ENCODE data around the gene TNFRSF1B. TPM values are rescaled to one million over a fixed set of nuclear protein-coding genes. Genes with fewer than 3 reads are reported as not detected.

TNFRSF1B gene
- total RNA-seq, 1 experiment from 2014 or later, result 1.3 TPM

DNA sequence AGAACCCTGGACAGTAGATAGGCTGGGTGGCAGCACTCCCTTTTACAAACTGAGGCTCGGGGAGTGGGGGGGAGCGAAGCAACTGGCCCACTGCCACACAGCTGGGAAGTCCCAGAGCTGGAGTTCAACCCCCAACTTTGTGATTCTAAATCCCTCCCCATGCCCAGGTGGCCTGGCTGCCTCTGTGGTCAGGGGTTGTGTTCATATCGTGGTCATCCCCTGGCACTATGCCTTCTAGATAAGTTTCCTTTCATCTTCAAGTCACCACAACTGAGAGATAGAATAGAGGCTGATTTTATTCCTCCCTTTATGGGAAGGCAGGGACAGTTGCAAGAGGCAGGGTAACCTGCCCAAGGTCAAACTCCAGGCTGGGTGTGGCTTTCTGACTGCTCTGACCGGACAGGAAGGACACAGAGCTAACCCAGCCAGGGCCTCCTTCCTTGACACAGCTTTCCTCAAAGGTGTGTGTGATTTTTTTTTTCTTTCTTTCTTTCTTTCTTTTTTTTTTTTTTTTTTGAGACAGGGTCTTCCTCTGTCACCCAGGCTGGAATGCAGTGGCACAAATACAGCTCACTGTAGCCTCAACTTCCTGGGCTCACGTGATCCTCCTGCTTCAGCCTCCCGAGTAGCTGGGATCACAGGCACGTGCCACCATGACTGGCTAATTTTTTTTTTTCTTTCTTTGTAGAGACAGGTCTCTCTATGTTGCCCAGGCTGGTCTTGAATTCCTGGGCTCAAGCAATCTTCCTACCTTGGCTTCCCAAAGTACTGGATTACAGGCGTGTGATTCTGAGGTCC lies 18.4 kb upstream of the TNFRSF1B start:
- H3K27ac Mint-ChIP-seq (ENCODE audit: unreplicated experiment), result no peak overlapping the region
- TF ChIP-seq, protein P1, sequence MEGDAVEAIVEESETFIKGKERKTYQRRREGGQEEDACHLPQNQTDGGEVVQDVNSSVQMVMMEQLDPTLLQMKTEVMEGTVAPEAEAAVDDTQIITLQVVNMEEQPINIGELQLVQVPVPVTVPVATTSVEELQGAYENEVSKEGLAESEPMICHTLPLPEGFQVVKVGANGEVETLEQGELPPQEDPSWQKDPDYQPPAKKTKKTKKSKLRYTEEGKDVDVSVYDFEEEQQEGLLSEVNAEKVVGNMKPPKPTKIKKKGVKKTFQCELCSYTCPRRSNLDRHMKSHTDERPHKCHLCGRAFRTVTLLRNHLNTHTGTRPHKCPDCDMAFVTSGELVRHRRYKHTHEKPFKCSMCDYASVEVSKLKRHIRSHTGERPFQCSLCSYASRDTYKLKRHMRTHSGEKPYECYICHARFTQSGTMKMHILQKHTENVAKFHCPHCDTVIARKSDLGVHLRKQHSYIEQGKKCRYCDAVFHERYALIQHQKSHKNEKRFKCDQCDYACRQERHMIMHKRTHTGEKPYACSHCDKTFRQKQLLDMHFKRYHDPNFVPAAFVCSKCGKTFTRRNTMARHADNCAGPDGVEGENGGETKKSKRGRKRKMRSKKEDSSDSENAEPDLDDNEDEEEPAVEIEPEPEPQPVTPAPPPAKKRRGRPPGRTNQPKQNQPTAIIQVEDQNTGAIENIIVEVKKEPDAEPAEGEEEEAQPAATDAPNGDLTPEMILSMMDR (IDR thresholded peaks at IDR 0.05; ENCODE audit: unreplicated experiment), result no peak
- H3K4me3 Mint-ChIP-seq (ENCODE audit: low read depth, unreplicated experiment), result no peak overlapping the region
- DNase-seq, result no peak
- CTCF ChIA-PET, result interaction anchor here (0.6 to 0.8 kb wide), 3 partner anchors 8 to 1195 kb away, joined by 3 read pairs; no protein-coding TSS in a partner anchor
- peaks cover 20% of the 10 kb centered on the region for H3K4me1 Mint-ChIP-seq (ENCODE audit: low read depth, unreplicated experiment)
- BruUV-seq (replicated peaks), result no TSS peak
- no peaks in the 10 kb centered on the region for H3K36me3 Mint-ChIP-seq (ENCODE audit: insufficient read depth, unreplicated experiment)
- no peaks in the 10 kb centered on the region for H3K9me3 Mint-ChIP-seq (ENCODE audit: low read depth, unreplicated experiment)
- H3K27me3 Mint-ChIP-seq (ENCODE audit: unreplicated experiment), result no peaks in the 10 kb centered on the region
- intact Hi-C loops (cut with micrococcal nuclease; ENCODE audit: unreplicated experiment), result no loop called here

DNA sequence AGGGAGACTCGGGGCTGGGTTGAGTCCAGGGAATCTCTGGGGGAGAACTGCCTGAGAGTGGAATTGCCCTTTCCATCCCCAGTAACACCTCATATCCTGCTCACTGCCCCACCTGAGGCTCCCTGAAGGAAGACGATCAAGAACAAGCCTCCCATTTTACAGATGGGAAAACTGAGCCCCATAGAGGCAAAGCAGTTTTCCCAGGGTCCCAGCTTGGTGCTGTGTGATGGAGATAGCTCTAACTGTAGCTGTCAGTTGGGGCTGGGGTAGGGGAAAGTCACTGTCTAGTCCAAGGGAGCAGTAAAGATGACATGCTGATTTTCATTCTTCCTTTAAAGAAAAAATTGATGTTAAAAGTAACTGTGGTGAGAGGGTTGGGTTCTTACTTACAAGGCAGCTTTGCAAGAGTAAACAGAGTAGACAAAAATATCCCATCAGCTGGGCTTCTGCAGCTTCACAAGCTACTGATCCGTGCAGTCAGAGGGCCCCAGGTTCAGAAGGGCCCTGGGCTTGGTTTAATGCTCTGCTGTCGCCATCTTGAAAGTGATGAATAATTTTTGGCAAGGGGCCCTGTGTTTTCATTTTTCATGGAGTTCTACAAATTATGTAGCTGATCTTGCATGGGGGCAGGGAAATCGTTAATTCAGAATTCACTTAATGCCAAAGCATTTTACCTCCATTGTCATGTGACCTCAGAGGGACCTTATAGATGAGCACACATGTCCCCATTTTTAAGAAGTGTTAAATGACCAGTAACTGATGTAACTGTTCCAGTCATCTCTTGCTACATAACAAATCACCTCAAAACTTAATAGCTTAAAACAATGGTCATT lies 17.6 kb upstream of the TNFRSF1B start:
- Mint-ChIP-seq H3K9me3 (ENCODE audit: low read depth, unreplicated experiment) (no peaks in the 10 kb centered on the region), H3K27me3 (ENCODE audit: unreplicated experiment) (no peaks in the 10 kb centered on the region), H3K27ac (ENCODE audit: unreplicated experiment) (no peak overlapping the region), H3K4me1 (ENCODE audit: low read depth, unreplicated experiment) (peaks cover 17% of the 10 kb centered on the region), H3K4me3 (ENCODE audit: low read depth, unreplicated experiment) (no peak overlapping the region), H3K36me3 (ENCODE audit: insufficient read depth, unreplicated experiment) (no peaks in the 10 kb centered on the region)
- intact Hi-C loops (cut with micrococcal nuclease; ENCODE audit: unreplicated experiment), result no loop called here
- CTCF ChIA-PET, result interaction anchor here (0.8 kb wide), 1 partner anchor 28 kb away, joined by 3 read pairs; no protein-coding TSS in a partner anchor
- no peak for DNase-seq
- no TSS peak for BruUV-seq (replicated peaks)
- TF ChIP-seq, protein P1 (IDR thresholded peaks at IDR 0.05; ENCODE audit: unreplicated experiment), result no peak

DNA sequence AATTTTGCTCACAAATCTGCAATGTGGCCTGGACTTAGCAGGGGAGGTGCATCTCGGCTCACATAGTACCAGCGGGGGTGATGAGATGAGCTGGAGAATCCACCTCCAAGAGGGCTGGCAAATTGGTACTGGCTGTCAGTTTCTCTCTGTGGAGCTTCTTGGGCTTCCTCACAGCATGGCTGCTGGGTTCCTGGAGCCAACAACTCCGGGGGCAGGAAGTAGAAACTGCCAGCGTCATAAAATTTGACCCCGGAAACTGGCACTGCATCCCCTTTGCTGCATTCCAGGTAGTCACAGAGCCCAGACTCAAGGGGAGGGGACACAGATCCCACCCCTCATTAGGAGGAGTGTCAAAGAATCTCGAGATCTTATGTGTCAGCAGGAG lies 17.0 kb upstream of the TNFRSF1B start:
- Mint-ChIP-seq H3K27ac (ENCODE audit: unreplicated experiment) (no peak overlapping the region), H3K27me3 (ENCODE audit: unreplicated experiment) (no peaks in the 10 kb centered on the region), H3K36me3 (ENCODE audit: insufficient read depth, unreplicated experiment) (no peaks in the 10 kb centered on the region), H3K4me1 (ENCODE audit: low read depth, unreplicated experiment) (peaks cover 17% of the 10 kb centered on the region), H3K9me3 (ENCODE audit: low read depth, unreplicated experiment) (no peaks in the 10 kb centered on the region), H3K4me3 (ENCODE audit: low read depth, unreplicated experiment) (no peak overlapping the region)
- intact Hi-C loops (cut with micrococcal nuclease; ENCODE audit: unreplicated experiment), result no loop called here
- CTCF ChIA-PET, result no interaction called here
- no peak for DNase-seq
- TF ChIP-seq, protein P1 (IDR thresholded peaks at IDR 0.05; ENCODE audit: unreplicated experiment), result no peak
- BruUV-seq (replicated peaks), result no TSS peak

- TF ChIP-seq, protein P1 (IDR thresholded peaks at IDR 0.05; ENCODE audit: unreplicated experiment), result no peak
- peaks cover 17% of the 10 kb centered on the region for H3K4me1 Mint-ChIP-seq (ENCODE audit: low read depth, unreplicated experiment)
- CTCF ChIA-PET, result no interaction called here
- no peak overlapping the region for H3K27ac Mint-ChIP-seq (ENCODE audit: unreplicated experiment)
- H3K9me3 Mint-ChIP-seq (ENCODE audit: low read depth, unreplicated experiment), result no peaks in the 10 kb centered on the region
- no peaks in the 10 kb centered on the region for H3K27me3 Mint-ChIP-seq (ENCODE audit: unreplicated experiment)
- intact Hi-C loops (cut with micrococcal nuclease; ENCODE audit: unreplicated experiment), result no loop called here
- H3K4me3 Mint-ChIP-seq (ENCODE audit: low read depth, unreplicated experiment), result no peak overlapping the region
- no peak for DNase-seq
- no TSS peak for BruUV-seq (replicated peaks)
- H3K36me3 Mint-ChIP-seq (ENCODE audit: insufficient read depth, unreplicated experiment), result no peaks in the 10 kb centered on the region
Measured at GRCh38 chr1:12150456-12151200, 16.2 kb upstream of the TNFRSF1B start.

All from Calu3 (cell line).